GM18519 (cell line): ENCODE results near the gene FEM1B.

Experiments used
- ATAC-seq: cut with Tn5 transposase; IDR thresholded peaks from one replicate; pipeline ENCODE4 v1.9.1; 2021; ENCODE audit warnings: mild to moderate bottlenecking, moderate library complexity; ENCODE audit not compliant: unreplicated experiment, low FRiP score

The FEM1B gene

DNA sequence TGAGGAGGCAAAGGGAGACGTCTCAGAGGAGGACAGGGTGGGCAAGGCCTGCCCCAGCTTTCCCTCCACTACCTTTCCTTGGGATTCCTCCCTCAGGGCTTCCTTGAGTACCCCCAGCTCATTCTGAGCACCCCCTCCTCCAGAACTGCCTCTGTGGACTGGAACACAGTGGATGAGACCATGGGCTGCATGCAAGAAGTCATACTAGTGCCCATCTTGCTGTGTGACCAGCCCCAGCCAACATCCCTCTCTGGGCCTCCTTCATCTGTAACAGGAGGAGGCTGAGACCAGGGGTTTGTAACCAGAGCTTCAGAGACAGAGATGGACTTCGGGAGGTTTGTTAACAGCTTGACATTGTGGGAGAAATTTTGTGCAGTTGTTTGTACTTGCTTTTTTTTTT, 25.6 kb downstream of the FEM1B start:
- ATAC-seq = no peak

DNA sequence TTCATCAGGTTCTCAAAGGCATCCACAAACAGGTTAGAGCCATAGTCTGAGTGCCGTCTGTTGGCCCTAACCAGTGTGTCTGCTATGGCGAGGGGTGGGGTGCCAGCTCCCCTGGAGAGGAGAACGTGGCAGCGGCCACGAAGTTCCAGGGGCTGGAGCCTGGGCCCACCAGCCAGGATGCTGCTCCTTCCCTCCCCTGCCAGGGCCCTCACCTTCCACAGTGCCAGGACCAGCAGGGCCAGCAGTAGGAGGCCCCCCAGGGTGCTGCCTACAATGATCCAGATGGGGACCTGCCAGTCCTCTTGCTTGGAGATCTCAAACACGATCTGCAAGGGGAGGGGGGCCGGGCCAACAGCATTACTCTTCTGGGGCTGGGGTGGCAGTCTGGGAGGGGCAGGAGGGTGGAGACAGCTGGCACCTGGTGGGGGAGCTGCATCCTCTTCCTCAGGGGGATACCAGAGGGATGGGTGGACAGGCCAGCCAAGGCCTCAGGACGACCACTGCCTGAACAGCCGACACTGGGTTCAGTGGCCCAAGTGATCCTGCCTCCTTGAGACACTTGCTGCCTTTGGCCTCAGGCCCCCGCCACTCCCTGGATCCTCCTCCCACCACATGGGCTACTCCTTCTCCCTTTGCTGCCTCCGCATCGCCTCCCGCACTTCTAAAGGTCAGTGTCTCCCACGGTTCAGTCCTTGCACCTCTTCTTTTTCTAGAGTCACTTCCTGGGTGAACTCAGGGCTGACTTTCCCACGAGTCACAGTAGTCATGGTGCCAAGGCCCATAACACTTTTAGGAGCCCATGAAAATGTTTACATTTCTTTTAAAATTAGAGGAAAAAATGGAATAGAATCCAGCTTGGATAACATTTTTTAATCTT, 26.3 kb downstream of the FEM1B start:
- ATAC-seq = no peak

DNA sequence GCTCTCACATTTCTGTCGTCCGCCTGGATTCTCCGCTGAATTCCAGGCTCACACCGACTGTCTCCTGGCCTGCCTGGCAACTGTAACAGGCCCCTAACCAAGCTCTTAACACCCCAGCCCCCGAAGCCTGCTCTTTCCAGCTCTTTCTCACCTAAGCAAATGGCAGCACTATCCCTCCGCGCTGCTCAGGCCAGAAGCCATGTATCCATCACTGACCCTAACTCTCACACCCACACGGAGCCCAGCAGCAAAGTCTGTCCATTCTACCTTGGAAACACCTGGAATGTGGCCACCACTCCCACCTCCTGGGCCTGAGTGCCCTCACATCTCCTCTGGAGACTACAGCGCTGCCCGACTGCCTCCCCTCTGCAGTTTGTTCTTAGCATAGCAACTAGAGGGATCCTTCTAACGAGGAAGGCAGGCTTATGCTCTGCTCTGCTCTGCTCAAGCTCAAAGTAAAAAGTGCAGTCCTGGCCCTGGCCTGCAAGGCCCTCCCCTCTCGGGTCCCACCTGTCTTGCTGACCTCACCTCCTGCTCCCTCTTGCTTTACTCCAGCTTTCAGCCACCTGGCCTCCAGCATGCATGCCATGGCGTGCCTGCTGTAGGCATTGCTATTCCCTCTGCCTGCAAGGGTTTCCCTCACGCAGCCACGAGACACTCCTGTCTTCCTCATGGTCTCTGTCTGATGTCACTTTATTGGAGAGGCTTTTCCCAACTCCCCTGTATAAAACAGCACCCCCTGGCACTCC, 27.2 kb downstream of the FEM1B start:
- ATAC-seq = no peak

DNA sequence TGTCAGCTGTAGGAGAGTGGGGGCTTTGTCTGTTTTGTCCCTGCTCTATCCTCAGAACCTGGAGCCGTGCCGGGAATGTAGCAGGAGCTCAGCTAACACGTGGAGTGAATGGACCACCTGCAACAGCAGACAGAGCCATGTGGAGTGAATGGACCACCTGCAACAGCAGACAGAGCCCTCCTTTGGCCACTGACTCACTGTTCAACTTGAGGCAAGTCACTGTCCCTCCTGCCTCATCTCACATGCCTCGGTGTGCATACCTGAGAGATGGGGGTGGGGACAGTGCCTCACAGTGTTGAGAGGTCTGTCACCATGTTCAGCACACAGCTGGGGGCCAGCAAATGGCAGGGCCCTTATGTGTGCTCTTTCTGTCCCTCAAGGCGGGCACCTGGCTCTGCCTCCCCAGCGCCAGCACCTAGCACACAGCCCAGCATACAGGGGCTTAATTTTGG, 27.9 kb downstream of the FEM1B start:
- ATAC-seq = no peak

DNA sequence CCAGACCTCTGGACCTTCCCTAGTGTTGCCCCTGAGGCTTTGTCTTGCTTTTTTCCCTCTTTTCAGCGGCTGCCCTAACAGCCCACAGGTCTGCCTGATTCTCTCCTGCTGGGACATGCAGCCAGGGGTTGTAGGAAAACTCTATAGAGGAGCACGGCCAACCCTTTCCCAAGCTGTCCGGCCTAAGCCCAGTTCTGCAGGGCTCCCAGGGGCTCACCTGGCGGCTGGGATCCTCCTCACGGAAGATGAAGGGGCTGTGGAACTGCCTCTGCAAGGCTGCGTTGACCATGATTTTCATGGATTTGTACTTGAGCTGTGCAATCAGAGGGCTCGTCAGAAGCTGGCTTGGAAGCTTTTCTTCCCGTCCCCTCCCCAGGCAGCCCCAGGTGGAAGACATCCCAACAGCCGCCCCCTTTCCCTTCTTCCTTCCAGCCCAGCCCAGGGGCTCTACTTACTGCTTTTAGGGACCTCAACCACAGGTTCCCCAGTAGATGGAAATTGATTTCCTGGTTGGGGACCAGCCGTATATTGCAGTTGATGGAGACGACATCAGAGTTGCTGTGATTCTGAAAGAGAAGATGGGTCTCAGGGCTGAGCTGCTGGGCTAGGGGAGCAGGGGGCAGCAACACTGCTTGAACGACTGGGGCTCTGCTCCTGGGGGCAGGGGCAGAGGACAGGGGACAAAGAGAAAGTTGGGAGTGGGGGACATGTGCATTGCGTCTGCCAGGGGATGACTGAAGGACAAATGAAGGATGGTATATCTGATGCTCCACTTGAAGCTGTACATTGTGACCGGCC, 29.8 kb downstream of the FEM1B start:
- ATAC-seq = no peak

DNA sequence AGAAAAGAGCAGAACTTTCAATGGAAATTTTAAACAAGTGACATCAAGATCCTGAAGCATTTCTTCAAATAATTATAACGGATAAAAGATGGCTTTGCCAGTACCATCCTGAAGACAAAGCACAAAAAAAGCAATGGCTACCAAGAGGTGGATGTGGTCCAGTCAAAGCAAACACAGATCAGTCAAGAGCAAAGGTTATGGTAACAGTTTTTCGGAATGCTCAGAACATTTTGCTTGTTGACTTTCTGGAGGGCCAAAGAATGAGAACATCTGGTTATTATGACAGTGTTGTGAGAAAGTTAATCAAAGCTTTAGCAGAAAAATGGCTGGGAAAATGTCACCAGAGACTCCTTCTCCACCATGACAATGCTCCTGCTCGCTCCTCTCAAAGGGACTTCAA, 31.5 kb downstream of the FEM1B start:
- no peak for ATAC-seq

DNA sequence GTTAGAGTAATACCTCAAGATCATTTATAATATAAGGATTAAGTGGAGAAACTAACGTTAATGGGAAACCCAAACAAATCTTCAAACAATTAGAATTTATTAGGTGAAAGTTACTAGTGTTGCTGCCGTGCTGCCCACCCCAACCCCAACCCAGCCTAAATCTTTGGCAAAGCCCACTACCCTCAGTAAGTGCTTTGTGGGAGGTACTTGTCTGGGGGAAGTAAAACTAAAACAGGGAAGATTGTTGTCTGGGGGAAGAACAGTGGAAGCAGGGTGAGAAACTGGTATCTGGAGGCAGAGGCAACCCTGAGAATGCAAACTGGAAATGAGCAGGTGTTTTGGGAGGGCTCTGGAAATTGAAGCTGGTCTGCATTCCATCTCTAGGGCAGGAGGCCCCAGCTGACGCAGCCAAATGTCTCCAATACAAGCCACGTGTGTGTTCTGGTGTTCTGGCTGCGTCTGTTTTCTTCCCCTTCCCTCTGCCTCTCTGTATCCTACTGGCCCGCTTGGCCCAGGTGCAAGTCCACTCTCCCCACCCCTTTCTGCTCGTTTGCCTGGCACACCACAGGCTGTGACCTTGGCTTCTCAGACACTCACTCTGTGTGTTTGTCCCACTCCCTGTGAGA, 32.7 kb downstream of the FEM1B start:
- ATAC-seq = no peak

DNA sequence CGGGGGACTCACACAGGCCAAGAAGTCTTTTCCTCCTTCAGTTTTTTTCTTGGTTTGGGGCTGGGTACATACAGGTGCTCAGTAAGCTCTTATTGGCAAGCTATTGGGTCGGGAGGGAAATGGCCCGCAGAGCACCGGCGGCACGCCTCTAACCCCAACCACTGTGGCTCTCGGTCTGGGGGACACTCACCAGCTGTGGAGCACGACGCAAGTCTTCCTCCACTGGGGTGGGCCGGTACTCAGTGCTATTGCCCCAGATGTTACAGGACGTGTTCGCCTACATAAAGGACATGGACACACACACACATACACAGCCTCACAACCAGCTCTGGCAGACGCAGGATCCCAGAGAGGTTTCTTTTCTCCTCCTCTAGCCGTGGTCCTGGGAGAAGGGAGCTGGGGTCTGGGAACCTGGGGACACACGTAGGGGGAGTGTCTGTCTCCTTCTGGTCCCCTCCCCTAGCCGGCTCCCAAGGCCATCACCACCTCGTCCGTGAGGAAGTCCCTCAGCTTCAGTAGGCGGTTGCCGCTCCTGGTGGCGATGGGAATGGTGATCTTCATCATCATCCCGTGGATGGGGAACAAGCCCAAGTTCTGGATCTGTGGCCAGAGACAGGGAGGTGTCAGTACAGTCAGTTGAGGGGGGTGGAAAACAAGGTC, 33.4 kb downstream of the FEM1B start:
- no peak for ATAC-seq

DNA sequence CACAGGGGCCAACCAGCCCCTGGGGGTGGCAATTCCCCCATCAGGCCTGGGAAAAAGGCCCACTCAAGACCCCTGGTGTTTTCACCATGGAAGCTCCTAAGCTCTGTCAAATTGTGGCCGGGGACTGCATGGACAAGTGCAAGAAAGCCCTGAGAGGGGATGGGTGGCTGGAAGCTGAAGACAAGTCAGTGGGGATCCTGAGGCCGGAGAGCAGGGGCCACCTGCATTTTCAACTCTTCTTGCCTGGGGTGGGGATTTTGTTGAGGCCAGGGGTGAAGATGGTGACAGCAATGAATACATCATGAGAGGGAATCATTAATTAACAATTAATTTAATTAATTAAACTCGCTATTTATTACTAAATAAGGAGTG, 33.9 kb downstream of the FEM1B start:
- ATAC-seq = no peak

DNA sequence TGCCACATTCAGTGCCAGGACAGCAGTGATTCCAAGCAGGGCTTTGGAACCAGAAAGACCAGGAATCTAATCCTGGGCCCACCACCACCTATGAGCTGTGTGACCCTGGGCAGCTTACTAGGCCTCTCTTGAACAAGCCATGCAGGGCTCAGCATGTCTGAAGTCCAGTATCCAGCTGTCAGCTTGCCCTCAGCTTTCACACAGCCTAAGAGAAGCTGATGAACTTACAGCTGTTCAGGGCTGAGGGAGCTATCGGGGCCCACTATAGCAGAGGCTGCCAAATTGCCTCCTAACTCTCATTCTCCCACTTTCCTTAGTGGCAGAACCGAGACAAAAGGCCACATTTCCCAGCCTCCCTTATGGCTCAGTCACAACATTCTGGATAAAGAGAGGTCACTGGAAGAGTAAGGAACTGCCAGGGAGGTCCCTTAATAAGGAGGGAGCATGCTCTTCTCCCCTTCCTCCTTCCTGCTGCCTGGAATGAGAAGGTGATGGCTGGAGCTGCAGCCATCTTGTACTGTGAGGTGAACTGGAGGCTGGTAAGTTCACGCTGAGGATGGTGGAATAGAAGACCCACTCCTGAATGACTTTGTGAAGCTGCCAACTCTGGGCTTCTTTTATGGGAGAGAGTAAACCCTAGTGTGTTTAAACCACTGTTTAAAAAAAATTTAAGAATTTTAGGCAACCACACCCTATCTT, 34.5 kb downstream of the FEM1B start:
- no peak for ATAC-seq

DNA sequence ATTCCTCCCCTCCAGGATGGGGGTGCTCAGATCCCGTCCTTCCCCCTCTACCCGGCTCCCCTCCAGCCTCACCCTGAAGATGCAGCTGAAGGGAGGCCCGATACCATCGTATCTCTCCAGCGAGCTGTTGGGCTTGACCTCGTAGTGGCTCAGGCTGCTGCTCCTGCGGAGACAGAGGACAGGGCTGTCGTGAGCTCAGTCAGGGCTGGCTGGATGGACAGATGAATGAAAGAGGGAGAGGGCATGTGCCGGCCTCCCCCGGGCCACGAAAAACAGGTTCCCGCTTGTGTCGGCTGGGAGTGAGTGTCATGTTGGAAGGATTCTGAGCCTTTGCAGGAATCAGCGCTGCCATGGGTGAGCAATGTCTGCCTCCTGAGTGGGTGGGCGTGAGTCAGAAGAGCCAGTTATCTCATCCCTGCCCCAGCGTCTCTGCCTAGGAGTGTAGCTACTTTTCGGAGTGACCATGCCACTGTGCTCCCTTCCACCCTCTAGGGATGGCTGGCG, 35.2 kb downstream of the FEM1B start:
- ATAC-seq = no peak

DNA sequence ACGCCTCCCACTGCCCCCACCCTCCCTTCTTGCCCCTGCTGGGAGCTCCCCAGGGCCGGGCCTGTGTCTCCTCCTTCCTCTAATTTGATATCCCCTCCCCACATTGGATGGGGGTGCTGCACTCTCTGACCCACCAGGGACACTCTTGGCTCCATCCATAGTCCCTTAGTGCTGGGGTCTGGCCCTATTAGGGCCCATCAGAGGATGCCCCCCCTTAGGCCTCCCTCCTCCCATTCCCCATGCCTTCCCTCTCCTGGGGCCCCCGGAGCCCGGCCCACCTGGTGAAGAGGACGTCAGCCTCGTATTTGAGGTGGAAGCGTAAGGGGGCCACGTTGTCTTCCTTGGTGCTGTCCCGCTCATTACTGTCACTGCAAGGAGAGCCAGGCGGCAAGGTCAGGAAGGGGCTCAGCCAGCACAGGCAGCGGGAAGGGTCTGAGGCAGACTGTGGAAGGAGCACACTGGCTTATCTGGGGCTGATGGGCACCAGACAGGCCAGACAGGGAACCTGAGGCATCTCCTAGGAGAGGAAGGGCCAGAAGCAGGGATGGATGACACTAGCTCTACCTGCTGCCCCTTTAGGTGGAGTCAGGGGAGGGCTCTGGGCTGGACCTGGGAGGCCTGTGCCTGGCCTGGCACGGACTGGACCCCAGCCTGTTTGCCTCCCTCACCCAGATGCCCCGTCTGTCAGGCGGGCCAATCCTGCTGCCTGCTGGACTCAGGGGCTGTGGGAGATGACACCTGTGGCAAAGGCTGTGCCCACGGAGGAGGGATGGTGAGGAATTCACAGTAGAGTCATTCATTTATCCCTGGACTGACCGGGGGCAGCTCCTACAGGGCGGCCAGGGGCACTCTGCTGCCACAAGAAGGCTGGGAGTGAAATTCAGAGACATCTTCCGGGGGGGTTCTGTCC, 36.2 kb downstream of the FEM1B start:
- ATAC-seq = no peak

DNA sequence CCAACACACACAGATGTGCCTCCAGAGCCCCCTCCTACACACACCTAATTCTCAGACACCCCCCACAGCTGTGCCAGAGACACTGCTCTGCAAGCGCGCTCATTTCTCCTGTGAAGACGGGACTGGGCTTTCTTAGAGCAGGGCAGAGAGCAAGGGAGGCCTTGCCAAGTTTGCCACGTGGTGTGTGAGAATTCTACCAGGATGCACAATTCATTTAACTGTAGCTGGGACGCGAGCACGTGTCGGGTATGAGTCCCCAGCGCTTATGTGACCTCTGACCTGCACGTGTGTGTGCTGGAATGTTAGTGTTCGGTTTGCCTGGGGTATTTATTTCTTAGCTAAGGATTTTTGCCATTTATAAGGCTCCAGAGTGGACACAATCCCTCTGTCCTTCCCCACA, 37.0 kb downstream of the FEM1B start:
- ATAC-seq = no peak

DNA sequence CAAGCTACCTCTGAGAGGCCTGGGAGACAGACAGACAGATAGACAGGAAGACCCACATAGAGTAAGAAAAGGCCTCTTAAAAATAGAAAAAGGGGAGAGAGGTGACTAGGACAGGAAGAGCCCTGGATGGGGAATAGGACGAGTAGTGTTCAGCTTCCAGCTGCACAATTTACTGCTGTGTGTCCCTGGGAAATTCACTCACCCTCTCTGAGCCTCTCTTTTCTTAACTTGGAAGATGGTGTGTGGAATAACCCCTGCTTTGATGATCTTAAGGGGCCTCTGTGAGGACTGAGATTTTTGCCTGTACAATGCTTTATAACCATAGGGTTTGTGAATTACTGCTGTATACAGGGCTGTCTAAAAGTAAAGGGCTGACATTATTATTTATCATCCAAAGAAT, 37.5 kb downstream of the FEM1B start:
- ATAC-seq = no peak

DNA sequence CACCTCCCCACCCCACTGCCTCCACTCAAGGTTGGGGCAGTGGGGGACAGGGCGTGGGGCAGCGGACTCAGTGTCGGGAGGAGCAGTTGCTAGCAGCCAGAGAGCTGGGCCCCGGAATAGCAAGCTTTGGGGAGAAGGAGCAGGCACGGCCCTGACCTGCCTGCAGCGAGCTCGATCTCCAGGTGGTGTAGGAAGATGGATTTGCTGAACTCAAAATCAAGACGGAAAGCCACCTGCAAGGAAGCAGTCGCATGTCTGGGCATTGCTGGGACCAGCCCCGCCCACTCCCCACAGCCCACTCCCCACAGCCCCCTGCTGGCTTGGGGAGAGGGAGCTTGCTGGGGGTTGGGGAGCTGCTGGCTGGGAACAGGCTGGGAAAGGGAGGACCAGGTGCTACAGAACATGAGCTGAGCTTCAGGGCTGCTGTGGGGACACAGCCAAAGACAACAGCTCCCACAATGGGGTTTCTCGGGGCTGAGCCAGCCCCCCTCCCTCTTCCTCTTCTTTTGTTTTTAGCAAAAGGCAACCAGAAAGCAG, 38.0 kb downstream of the FEM1B start:
- no peak for ATAC-seq

DNA sequence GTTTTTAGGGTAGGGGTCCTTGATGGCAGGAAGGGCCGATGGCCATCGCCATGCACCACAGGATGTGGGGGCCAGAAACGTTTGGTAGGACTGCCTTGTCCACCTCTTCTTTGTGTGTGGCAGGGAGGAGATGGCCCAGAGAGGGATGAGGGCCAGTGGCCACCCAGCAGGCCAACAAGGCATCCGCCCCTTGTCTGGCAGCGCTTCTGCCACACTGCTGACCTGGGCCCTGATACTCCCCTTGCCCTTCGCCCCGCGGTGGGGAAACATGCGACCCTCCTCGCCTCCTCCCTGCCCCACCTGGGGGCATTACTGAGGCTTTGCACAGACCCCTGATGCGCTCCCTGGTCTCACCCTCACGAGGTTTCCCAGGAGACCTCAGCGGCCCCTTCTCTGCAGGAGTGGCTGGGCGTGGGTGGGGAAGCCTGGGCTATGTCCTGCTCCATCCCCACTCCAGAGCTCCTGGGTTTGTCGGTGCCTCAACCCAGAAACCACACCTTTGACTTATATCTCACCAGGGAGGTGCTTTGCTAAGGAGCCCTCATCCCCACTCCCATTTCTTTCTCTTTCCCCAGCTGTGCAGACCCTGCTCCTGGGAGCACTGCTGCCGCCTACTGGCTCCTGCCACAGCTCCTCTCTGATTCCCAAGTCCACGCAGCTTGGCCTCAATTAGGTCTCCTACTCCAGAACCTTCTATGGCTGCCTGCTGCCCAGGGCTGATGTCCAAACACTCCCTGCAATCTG, 38.7 kb downstream of the FEM1B start:
- ATAC-seq = no peak

DNA sequence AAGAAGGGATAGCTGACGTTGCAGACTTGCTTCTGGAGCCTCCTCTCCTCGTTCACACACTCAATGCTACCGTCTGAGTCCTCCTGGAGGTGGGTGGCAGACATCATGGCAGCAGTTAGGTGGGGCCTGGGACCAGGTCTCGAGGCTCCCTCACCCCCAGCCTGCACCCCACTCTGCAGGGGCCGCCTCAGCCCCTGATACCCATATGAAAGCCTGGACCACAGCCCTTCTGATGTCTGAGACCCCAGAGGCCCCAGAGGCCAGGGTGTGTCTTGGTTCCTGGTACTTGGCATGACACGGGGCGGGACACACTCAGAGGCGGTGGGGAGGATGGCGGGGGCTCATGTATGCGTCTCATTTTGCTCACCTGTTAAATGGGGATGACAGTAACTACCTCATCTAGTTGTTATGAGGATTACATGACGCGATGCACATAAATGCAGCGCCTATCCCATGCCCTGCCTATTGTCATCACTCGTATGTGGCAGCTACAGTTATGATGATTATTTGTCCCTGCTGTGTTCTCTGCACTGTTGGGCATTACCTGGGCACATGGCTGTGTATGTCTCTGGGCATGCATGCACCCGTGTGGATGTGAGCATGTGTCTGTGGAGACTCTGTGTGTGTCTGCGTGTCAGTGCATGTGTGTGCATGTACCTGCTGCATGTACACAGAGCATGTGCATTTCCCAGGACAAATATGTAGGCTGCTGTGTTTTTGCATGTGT, 39.9 kb downstream of the FEM1B start:
- ATAC-seq = no peak
